DND-41 (cell line): ENCODE results near the gene PPDPF.
A peak's percentile ranks its signal among the peaks of the same experiment; 100 is the strongest.

Source experiments
- ATAC-seq: fragments of 200-7000 bp; cut with Tn5 transposase; 3 replicates; pipeline ENCODE4 v1.9.1; 2021; ENCODE audit warnings: low read depth; ENCODE audit not compliant: insufficient read depth
- DNase-seq: peaks from one replicate; pipeline ENCODE4 v3.0.0-alpha.2; 2020
- H2AFZ ChIP-seq: 2 replicates; pipeline ENCODE4 v1.6.0; 2012; ENCODE audit warnings: low read depth, low read length
- H3K27ac ChIP-seq: 2 replicates; pipeline ENCODE4 v1.5.1; 2012; ENCODE audit warnings: low read length, inconsistent platforms
- H3K27me3 ChIP-seq: fragments of 200-600 bp; sonication (generic); 2 replicates; pipeline ENCODE4 v1.6.0; 2012; ENCODE audit warnings: low read length, mild to moderate bottlenecking, inconsistent platforms; ENCODE audit not compliant: insufficient read depth, poor library complexity
- H3K36me3 ChIP-seq: 2 replicates; pipeline ENCODE4 v1.5.1; 2012; ENCODE audit warnings: low read length, inconsistent platforms; ENCODE audit not compliant: insufficient read depth
- H3K4me1 ChIP-seq: 2 replicates; pipeline ENCODE4 v1.5.1; 2012; ENCODE audit warnings: mild to moderate bottlenecking, low read length; ENCODE audit not compliant: insufficient read depth
- H3K4me2 ChIP-seq: 2 replicates; pipeline ENCODE4 v1.6.0; 2012; ENCODE audit warnings: mild to moderate bottlenecking, moderate library complexity, low read length, inconsistent platforms; ENCODE audit not compliant: insufficient read depth
- H3K4me3 ChIP-seq, 2 experiments: fragments of 200-600 bp in 1 of 2; shearing (Covaris generic) in 1 of 2; 2 replicates each; pipeline ENCODE4 v1.5.1; 2012 to 2016; ENCODE audit warnings: inconsistent platforms in 2 of 2, low read length in 2 of 2, mild to moderate bottlenecking in 2 of 2, low read depth in 1 of 2, moderate library complexity in 1 of 2
- H3K79me2 ChIP-seq: 2 replicates; pipeline ENCODE4 v1.6.0; 2012; ENCODE audit warnings: low read length, inconsistent platforms; ENCODE audit not compliant: insufficient read depth
- H3K9ac ChIP-seq: 2 replicates; pipeline ENCODE4 v1.6.0; 2012; ENCODE audit warnings: low read depth, mild to moderate bottlenecking, inconsistent platforms, low read length, moderate library complexity
- H3K9me3 ChIP-seq: 2 replicates; pipeline ENCODE4 v1.5.1; 2012; ENCODE audit warnings: low read length, moderate library complexity, mild to moderate bottlenecking, inconsistent platforms; ENCODE audit not compliant: insufficient read depth, severe bottlenecking
- H4K20me1 ChIP-seq: 2 replicates; pipeline ENCODE4 v1.6.0; 2012; ENCODE audit warnings: low read length; ENCODE audit not compliant: insufficient read depth
- CTCF ChIP-seq: IDR thresholded peaks from 2 replicates; pipeline ENCODE4 v1.5.1; 2012; ENCODE audit warnings: borderline replicate concordance, low read length, moderate library complexity, mild to moderate bottlenecking; ENCODE audit not compliant: poor library complexity, severe bottlenecking; ENCODE audit errors: extremely low read depth
- EZH2 ChIP-seq: IDR thresholded peaks from 3 replicates; pipeline ENCODE4 v1.6.1; 2012; ENCODE audit warnings: borderline replicate concordance, low read depth, mild to moderate bottlenecking, moderate library complexity, low read length, inconsistent platforms; ENCODE audit not compliant: severe bottlenecking

PPDPF gene

GRCh38 chr20:63500902-63501817 lies 19.4 kb upstream of the PPDPF start:
- Histone ChIP-seq H3K36me3 (no peaks in the 10 kb centered on the region), H4K20me1 (peaks cover 8% of the 10 kb centered on the region; the same call in 1 of the 2 replicates), H3K9ac (no peak overlapping the region), H3K4me3 (no peak overlapping the region), H3K27ac (no peak overlapping the region), H3K4me2 (no peak overlapping the region), H3K27me3 (no peaks in the 10 kb centered on the region), H3K79me2 (no peaks in the 10 kb centered on the region), H3K4me1 (peaks cover 6% of the 10 kb centered on the region), H2AFZ (no peak overlapping the region), H3K9me3 (peaks cover 3% of the 10 kb centered on the region)
- TF ChIP-seq EZH2 (no peak), CTCF (no peak)
- no peak for DNase-seq
- no peak for ATAC-seq

- Histone ChIP-seq H3K4me1 (no peaks in the 10 kb centered on the region), H2AFZ (no peak overlapping the region), H4K20me1 (peaks cover 5% of the 10 kb centered on the region; the same call in 1 of the 2 replicates), H3K36me3 (no peaks in the 10 kb centered on the region), H3K4me2 (no peak overlapping the region), H3K27me3 (no peaks in the 10 kb centered on the region), H3K9ac (no peak overlapping the region), H3K4me3 (no peak overlapping the region), H3K9me3 (peaks cover 3% of the 10 kb centered on the region), H3K27ac (no peak overlapping the region), H3K79me2 (no peaks in the 10 kb centered on the region)
- no peak for TF ChIP-seq CTCF
- no peak for TF ChIP-seq EZH2
- ATAC-seq (0 out of 3 replicates have a peak, but pooled peaks have one; percentile 19), DNase-seq (no peak)
These were observed 18.5 kb upstream of the PPDPF start for GRCh38 chr20:63501818-63502670.

GRCh38 chr20:63502671-63503172 lies 17.8 kb upstream of the PPDPF start:
- H3K27ac ChIP-seq = no peak overlapping the region
- no peak overlapping the region for H3K9ac ChIP-seq
- no peak overlapping the region for H2AFZ ChIP-seq
- peaks cover 5% of the 10 kb centered on the region; the same call in 1 of the 2 replicates for H4K20me1 ChIP-seq
- H3K4me2 ChIP-seq = no peak overlapping the region
- no peaks in the 10 kb centered on the region for H3K4me1 ChIP-seq
- ATAC-seq (no peak; the same call in 2 of the 3 replicates), DNase-seq (no peak)
- H3K9me3 ChIP-seq = peaks cover 3% of the 10 kb centered on the region
- no peaks in the 10 kb centered on the region for H3K36me3 ChIP-seq
- TF ChIP-seq CTCF (no peak), EZH2 (no peak)
- no peaks in the 10 kb centered on the region for H3K27me3 ChIP-seq
- no peaks in the 10 kb centered on the region for H3K79me2 ChIP-seq
- no peak overlapping the region for H3K4me3 ChIP-seq
